OCI-LY3 (cell line): ENCODE measurements around the gene AFF1.
A peak's percentile ranks its signal among the peaks of the same experiment; 100 is the strongest.

Source experiments
- H2AFZ ChIP-seq: fragments of 200-600, 300-600 bp; shearing (Covaris generic); 2 replicates; pipeline ENCODE4 v1.6.0; 2014; ENCODE audit warnings: antibody characterized with exemption, low read depth, low read length
- H3K27ac ChIP-seq: fragments of 200-600, 300-600 bp; sonication (generic); 2 replicates; pipeline ENCODE4 v1.5.1; 2014; ENCODE audit warnings: mild to moderate bottlenecking, low read length, moderate library complexity, mixed read lengths
- H3K27me3 ChIP-seq: fragments of 200-600, 300-600 bp; sonication (generic); 2 replicates; pipeline ENCODE4 v1.6.1; 2014; ENCODE audit warnings: low read depth, low read length, mixed read lengths
- H3K36me3 ChIP-seq: fragments of 200-600, 300-600 bp; sonication (generic); replicated peaks from 2 replicates; pipeline ENCODE3; 2014; ENCODE audit warnings: low read depth, low read length, mixed read lengths
- H3K4me1 ChIP-seq: fragments of 300-600, 200-600 bp; sonication (generic); 2 replicates; pipeline ENCODE4 v1.6.1; 2014; ENCODE audit warnings: low read length, mixed read lengths
- H3K4me2 ChIP-seq: fragments of 200-600, 300-600 bp; sonication (generic); 2 replicates; pipeline ENCODE4 v1.6.1; 2014; ENCODE audit warnings: low read length, mixed read lengths
- H3K4me3 ChIP-seq: fragments of 300-600, 200-600 bp; sonication (generic); 2 replicates; pipeline ENCODE4 v1.5.1; 2014; ENCODE audit warnings: antibody characterized with exemption, mild to moderate bottlenecking, low read length, moderate library complexity
- H3K79me2 ChIP-seq: fragments of 300-600, 200-600 bp; shearing (Covaris generic); 2 replicates; pipeline ENCODE4 v1.6.1; 2014; ENCODE audit warnings: mild to moderate bottlenecking, low read length, mixed read lengths
- H3K9ac ChIP-seq: fragments of 300-600, 200-600 bp; shearing (Covaris generic); 2 replicates; pipeline ENCODE4 v1.6.0; 2014; ENCODE audit warnings: mild to moderate bottlenecking, low read length, moderate library complexity
- H3K9me3 ChIP-seq: fragments of 200-600, 300-600 bp; shearing (Covaris generic); 2 replicates; pipeline ENCODE4 v1.6.1; 2014; ENCODE audit warnings: low read length, mixed read lengths; ENCODE audit not compliant: insufficient read depth
- H4K20me1 ChIP-seq: fragments of 200-600, 300-600 bp; sonication (generic); 2 replicates; pipeline ENCODE4 v1.6.1; 2016; ENCODE audit warnings: low read length, mixed read lengths; ENCODE audit not compliant: insufficient read depth
- CTCF ChIP-seq: fragments of 200-600, 300-600 bp; sonication (generic); IDR thresholded peaks from 2 replicates; pipeline ENCODE4 v1.5.1; 2014; ENCODE audit warnings: antibody characterized with exemption, low read length, low read depth
- EZH2phosphoT487 ChIP-seq: fragments of 200-600 bp; shearing (Covaris generic); IDR thresholded peaks from 2 replicates; pipeline ENCODE4 v1.6.1; 2018; ENCODE audit warnings: antibody characterized with exemption, mixed run types, low read depth

AFF1 gene

GRCh38 chr4:87049508-87049907 is 114.7 kb downstream of the AFF1 start:
- TF ChIP-seq CTCF (no peak), EZH2phosphoT487 (no peak)

GRCh38 chr4:87050596-87050995 is 115.8 kb downstream of the AFF1 start:
- no peaks in the 10 kb centered on the region for H3K9me3 ChIP-seq
- H3K27me3 ChIP-seq: no peaks in the 10 kb centered on the region
- no peak overlapping the region for H3K4me3 ChIP-seq
- H3K4me2 ChIP-seq: no peak overlapping the region
- H4K20me1 ChIP-seq: peaks cover 23% of the 10 kb centered on the region; the same call in 1 of the 2 replicates
- peaks cover 12% of the 10 kb centered on the region for H3K79me2 ChIP-seq
- H2AFZ ChIP-seq: no peak overlapping the region
- H3K36me3 ChIP-seq: peaks cover 37% of the 10 kb centered on the region
- no peak overlapping the region for H3K9ac ChIP-seq
- TF ChIP-seq EZH2phosphoT487 (no peak), CTCF (no peak)
- peaks cover 36% of the 10 kb centered on the region for H3K4me1 ChIP-seq
- no peak overlapping the region for H3K27ac ChIP-seq

More at GRCh38 chr4:87049508-87049907, 114.7 kb downstream of the AFF1 start:
- no peak overlapping the region for H3K9ac ChIP-seq
- peaks cover 33% of the 10 kb centered on the region; the same call in 1 of the 2 replicates for H4K20me1 ChIP-seq
- no peaks in the 10 kb centered on the region for H3K27me3 ChIP-seq
- H3K4me3 ChIP-seq: no peak overlapping the region
- peaks cover 29% of the 10 kb centered on the region for H3K4me1 ChIP-seq
- no peak overlapping the region for H2AFZ ChIP-seq
- H3K27ac ChIP-seq: no peak overlapping the region
- H3K36me3 ChIP-seq: peaks cover 37% of the 10 kb centered on the region
- H3K79me2 ChIP-seq: peaks cover 14% of the 10 kb centered on the region
- no peaks in the 10 kb centered on the region for H3K9me3 ChIP-seq
- H3K4me2 ChIP-seq: no peak overlapping the region

DNA sequence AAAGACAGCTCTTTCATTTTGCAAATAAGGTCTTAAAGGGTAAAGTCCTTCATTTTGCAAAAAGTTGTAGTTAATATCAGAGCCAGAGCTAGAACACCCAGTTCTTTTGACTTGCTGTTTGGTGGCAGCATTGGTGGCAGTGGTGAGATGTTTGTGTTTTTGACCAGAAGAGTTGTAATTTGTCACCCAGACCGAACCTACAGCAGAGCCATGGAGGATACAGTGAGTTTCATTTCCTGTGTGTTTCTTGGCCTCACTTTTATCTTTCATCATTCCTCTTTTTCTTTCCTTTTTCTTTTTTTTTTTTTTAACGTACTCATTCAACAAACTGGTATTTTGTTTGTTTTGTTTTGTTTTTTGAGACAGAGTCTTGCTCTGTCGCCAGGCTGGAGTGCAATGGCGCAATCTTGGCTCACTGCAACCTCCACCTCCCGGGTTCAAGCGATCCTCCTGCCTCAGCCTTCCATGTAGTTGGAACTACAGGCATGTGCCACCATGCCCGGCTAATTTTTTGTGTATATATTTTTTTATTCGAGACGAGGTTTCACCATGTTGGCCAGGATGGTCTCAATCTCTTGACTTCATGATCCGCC is 116.4 kb downstream of the AFF1 start:
- Histone ChIP-seq H3K4me3 (no peak overlapping the region), H3K27ac (no peak overlapping the region), H3K9me3 (no peaks in the 10 kb centered on the region), H3K79me2 (peaks cover 12% of the 10 kb centered on the region), H3K4me1 (peaks cover 38% of the 10 kb centered on the region), H3K9ac (no peak overlapping the region), H2AFZ (no peak overlapping the region), H3K4me2 (no peak overlapping the region), H4K20me1 (peaks cover 18% of the 10 kb centered on the region; the same call in 1 of the 2 replicates), H3K36me3 (peaks cover 31% of the 10 kb centered on the region), H3K27me3 (no peaks in the 10 kb centered on the region)
- TF ChIP-seq CTCF: no peak
- TF ChIP-seq EZH2phosphoT487: no peak

DNA sequence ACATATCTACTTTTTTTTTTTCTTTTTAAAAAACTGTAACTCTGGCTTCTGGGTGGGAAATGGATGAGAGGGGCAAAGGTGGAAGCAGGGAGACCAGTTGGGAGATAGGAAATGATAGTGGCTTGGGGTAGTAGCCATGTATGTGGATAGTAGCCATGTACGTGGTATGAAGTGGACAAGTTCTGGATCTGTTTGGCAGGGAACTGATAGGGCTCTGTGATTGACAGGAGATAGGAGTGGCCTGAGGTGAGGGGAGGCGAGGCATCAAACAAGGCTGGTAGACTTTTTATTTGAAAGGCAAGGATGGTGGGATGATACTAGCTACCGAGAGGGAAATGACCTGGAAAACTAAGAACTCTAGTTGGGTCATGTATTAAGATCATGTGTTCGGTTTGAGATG is 117.8 kb downstream of the AFF1 start:
- H3K4me1 ChIP-seq: peaks cover 38% of the 10 kb centered on the region
- no peak overlapping the region for H3K27ac ChIP-seq
- peaks cover 18% of the 10 kb centered on the region; the same call in 1 of the 2 replicates for H4K20me1 ChIP-seq

More for the DNA sequence above, 117.8 kb downstream of the AFF1 start:
- H3K27me3 ChIP-seq: no peaks in the 10 kb centered on the region
- H3K9me3 ChIP-seq: no peaks in the 10 kb centered on the region
- TF ChIP-seq EZH2phosphoT487: no peak
- TF ChIP-seq CTCF: no peak
- H3K4me3 ChIP-seq: no peak overlapping the region
- H3K4me2 ChIP-seq: 0 out of 2 replicates have a peak overlapping the region, but pooled peaks have one; percentile 20
- H2AFZ ChIP-seq: no peak overlapping the region
- peaks cover 16% of the 10 kb centered on the region for H3K79me2 ChIP-seq
- peaks cover 21% of the 10 kb centered on the region for H3K36me3 ChIP-seq
- H3K9ac ChIP-seq: no peak overlapping the region
